D721Med (cell line): ENCODE results near the gene LTBP2.
"Not testable (repeated sequence)": the region's sequence is repeated elsewhere in the genome, so short reads cannot be mapped to it uniquely, and the experiment has no call there.

ENCODE experiments used
- DNase-seq: peaks from one replicate; pipeline ENCODE4 v3.0.0; 2011; ENCODE audit warnings: low spot score; ENCODE audit not compliant: insufficient read length
- FAIRE-seq: peaks from 2 replicates; lab custom pipeline; 2011; peaks lifted over from hg19 to GRCh38; lab: Jason Lieb, UNC
- TF ChIP-seq, protein P1 (sequence below): IDR thresholded peaks from 2 replicates; pipeline ENCODE4 v1.5.1; 2012; ENCODE audit warnings: mild to moderate bottlenecking, control low read depth; ENCODE audit not compliant: insufficient read depth; ENCODE audit errors: missing control alignments

Gene LTBP2

DNA sequence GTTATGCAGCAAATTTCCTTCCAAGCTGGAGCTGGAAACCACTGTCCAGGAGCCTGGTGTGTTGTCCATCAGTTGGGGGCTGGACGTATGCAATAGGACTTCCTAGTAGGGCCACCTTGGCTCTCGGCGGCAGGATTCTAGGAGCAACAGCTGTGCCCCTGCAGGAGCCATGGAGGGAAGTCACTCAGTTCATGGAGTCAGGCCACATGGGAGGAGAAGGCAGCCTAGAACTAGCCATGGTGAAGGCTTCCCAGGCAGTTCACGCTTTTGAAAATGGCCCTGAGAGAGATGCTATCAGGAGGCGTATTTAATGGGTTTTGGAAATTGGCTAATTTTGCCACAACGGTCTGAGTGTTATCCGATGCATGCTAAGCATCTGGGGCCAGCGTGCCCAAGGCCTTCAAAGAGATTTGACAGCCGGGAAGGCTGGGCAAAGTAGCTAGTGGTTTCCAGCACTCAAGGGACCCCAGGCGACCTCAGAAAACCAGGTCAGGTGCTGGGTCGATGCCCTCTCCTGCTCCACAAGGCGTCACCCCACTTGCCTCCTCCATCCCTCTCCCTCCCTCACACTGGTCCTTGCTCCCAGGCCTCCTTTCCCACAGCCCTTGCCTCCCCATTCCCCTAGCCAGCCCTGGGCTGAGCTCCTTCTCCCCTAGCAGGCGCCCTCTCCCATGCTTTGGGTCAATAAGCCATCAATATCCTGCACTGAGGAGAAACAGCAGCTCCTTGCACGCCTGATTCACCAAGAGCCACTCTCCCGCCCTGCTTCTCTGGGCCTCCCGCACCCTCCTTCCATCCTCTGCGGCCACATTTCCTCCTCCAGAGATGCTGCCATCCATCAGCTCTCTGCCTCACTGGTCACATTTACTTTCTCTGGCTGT is 155.1 kb downstream of the LTBP2 start:
- DNase-seq: no peak
- TF ChIP-seq, protein P1, sequence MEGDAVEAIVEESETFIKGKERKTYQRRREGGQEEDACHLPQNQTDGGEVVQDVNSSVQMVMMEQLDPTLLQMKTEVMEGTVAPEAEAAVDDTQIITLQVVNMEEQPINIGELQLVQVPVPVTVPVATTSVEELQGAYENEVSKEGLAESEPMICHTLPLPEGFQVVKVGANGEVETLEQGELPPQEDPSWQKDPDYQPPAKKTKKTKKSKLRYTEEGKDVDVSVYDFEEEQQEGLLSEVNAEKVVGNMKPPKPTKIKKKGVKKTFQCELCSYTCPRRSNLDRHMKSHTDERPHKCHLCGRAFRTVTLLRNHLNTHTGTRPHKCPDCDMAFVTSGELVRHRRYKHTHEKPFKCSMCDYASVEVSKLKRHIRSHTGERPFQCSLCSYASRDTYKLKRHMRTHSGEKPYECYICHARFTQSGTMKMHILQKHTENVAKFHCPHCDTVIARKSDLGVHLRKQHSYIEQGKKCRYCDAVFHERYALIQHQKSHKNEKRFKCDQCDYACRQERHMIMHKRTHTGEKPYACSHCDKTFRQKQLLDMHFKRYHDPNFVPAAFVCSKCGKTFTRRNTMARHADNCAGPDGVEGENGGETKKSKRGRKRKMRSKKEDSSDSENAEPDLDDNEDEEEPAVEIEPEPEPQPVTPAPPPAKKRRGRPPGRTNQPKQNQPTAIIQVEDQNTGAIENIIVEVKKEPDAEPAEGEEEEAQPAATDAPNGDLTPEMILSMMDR: no peak
- no peak for FAIRE-seq

DNA sequence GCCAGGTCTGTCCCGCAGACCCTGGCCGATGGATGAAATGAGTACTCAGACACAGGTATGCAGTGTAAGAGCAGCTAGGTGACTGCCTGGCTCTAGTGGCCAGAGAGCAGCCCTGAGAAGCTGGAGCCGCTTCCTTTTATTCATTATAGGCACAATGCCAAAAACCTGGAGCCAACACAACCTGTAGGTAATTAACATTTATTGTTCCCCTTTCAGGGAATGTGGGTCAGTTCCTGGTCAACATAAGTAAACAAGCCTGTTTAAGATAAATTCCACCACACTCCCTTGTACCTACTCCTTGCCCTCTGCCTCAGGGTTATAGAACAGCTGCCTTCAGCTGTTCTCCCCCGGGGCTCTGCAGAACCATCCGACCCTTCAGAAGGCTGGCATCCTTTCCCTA is 157.6 kb downstream of the LTBP2 start:
- DNase-seq, FAIRE-seq: not testable (repeated sequence)
